ENCODE results near the gene MAP2K1.
"Not testable (repeated sequence)": the region's sequence is repeated elsewhere in the genome, so short reads cannot be mapped to it uniquely, and the experiment has no call there.

DNA sequence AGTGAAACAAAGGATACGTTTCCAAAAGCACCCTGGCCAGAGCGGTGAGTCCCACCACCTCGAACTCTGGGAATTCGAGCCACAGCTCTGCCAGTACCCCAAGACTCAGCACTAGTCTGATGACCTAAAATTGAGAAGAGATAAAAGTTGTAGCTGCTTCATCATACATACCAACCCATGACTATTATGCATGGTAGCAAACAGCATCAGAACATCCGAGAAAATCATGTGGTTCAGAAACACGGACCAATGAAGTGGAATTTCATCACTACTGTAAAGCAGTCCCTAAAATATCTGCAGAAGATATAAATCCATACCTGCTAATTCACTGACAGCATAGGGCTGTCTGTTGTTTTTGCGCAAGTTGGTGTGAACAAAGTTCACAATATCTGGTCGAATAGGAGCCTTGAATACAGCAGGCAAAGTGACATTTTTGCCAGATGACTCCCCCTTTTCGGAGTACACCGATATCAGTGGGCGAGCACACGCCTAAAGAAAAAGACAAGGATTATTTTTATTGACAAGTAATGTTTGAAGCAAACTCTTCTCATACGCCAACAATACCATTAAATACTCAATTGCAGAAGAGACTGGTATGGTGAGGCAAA, 116.4 kb downstream of the MAP2K1 start:
- not testable (repeated sequence) for TF ChIP-seq JUND (IDR thresholded peaks at IDR 0.05); MAX (IDR thresholded peaks at IDR 0.05); GABPA (IDR thresholded peaks at IDR 0.05 in 1 of 2, conservative IDR thresholded peaks at IDR 0.05 in 1 of 2); RAD21 (IDR thresholded peaks at IDR 0.05); YY1 (IDR thresholded peaks at IDR 0.05); SP1 (IDR thresholded peaks at IDR 0.05); EGR1 (IDR thresholded peaks at IDR 0.05; ENCODE audit: low read depth in 2 of 2); FOXA2 (IDR thresholded peaks at IDR 0.05)
- TF ChIP-seq, protein P1, sequence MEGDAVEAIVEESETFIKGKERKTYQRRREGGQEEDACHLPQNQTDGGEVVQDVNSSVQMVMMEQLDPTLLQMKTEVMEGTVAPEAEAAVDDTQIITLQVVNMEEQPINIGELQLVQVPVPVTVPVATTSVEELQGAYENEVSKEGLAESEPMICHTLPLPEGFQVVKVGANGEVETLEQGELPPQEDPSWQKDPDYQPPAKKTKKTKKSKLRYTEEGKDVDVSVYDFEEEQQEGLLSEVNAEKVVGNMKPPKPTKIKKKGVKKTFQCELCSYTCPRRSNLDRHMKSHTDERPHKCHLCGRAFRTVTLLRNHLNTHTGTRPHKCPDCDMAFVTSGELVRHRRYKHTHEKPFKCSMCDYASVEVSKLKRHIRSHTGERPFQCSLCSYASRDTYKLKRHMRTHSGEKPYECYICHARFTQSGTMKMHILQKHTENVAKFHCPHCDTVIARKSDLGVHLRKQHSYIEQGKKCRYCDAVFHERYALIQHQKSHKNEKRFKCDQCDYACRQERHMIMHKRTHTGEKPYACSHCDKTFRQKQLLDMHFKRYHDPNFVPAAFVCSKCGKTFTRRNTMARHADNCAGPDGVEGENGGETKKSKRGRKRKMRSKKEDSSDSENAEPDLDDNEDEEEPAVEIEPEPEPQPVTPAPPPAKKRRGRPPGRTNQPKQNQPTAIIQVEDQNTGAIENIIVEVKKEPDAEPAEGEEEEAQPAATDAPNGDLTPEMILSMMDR (IDR thresholded peaks at IDR 0.05; ENCODE audit: low read depth, low read length, missing input control): not testable (repeated sequence)
- peak; percentile 34 for TF ChIP-seq TAF1 (conservative IDR thresholded peaks at IDR 0.05)
- TF ChIP-seq, protein P2, sequence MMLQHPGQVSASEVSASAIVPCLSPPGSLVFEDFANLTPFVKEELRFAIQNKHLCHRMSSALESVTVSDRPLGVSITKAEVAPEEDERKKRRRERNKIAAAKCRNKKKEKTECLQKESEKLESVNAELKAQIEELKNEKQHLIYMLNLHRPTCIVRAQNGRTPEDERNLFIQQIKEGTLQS (IDR thresholded peaks at IDR 0.05): not testable (repeated sequence)
- TF ChIP-seq, protein P3, sequence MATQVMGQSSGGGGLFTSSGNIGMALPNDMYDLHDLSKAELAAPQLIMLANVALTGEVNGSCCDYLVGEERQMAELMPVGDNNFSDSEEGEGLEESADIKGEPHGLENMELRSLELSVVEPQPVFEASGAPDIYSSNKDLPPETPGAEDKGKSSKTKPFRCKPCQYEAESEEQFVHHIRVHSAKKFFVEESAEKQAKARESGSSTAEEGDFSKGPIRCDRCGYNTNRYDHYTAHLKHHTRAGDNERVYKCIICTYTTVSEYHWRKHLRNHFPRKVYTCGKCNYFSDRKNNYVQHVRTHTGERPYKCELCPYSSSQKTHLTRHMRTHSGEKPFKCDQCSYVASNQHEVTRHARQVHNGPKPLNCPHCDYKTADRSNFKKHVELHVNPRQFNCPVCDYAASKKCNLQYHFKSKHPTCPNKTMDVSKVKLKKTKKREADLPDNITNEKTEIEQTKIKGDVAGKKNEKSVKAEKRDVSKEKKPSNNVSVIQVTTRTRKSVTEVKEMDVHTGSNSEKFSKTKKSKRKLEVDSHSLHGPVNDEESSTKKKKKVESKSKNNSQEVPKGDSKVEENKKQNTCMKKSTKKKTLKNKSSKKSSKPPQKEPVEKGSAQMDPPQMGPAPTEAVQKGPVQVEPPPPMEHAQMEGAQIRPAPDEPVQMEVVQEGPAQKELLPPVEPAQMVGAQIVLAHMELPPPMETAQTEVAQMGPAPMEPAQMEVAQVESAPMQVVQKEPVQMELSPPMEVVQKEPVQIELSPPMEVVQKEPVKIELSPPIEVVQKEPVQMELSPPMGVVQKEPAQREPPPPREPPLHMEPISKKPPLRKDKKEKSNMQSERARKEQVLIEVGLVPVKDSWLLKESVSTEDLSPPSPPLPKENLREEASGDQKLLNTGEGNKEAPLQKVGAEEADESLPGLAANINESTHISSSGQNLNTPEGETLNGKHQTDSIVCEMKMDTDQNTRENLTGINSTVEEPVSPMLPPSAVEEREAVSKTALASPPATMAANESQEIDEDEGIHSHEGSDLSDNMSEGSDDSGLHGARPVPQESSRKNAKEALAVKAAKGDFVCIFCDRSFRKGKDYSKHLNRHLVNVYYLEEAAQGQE (IDR thresholded peaks at IDR 0.05): not testable (repeated sequence)
- TF ChIP-seq, protein P4, sequence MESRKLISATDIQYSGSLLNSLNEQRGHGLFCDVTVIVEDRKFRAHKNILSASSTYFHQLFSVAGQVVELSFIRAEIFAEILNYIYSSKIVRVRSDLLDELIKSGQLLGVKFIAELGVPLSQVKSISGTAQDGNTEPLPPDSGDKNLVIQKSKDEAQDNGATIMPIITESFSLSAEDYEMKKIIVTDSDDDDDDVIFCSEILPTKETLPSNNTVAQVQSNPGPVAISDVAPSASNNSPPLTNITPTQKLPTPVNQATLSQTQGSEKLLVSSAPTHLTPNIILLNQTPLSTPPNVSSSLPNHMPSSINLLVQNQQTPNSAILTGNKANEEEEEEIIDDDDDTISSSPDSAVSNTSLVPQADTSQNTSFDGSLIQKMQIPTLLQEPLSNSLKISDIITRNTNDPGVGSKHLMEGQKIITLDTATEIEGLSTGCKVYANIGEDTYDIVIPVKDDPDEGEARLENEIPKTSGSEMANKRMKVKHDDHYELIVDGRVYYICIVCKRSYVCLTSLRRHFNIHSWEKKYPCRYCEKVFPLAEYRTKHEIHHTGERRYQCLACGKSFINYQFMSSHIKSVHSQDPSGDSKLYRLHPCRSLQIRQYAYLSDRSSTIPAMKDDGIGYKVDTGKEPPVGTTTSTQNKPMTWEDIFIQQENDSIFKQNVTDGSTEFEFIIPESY (IDR thresholded peaks at IDR 0.05): not testable (repeated sequence)
- peak; percentile 31 to 36 for TF ChIP-seq HNF4A (conservative IDR thresholded peaks at IDR 0.05)

All from liver (tissue), 3 donors.